ENCODE results near the gene HPCAL1.

Gene HPCAL1

GRCh38 chr2:10385933-10386773 lies 83.4 kb downstream of the HPCAL1 start:
- H2AFZ ChIP-seq (ENCODE audit: low read length): no peak overlapping the region
- no peaks in the 10 kb centered on the region for H3K9me2 ChIP-seq (replicated peaks; ENCODE audit: low read depth, low read length)
- TF ChIP-seq CTCF (conservative IDR thresholded peaks at IDR 0.05; ENCODE audit: low read length) (no peak), EZH2phosphoT487 (IDR thresholded peaks at IDR 0.05; ENCODE audit: borderline replicate concordance) (no peak)
- no peaks in the 10 kb centered on the region; the same call in 1 of the 2 replicates for H3K36me3 ChIP-seq (ENCODE audit: insufficient read depth, low read length)
- H3F3A ChIP-seq (ENCODE audit: low read depth): peaks cover 2% of the 10 kb centered on the region; the same call in 1 of the 2 replicates
- H3K9me3 ChIP-seq (ENCODE audit: insufficient read depth, low read depth, low read length): no peaks in the 10 kb centered on the region
- H3K27me3 ChIP-seq (ENCODE audit: insufficient read depth, low read length, poor library complexity, severe bottlenecking): no peaks in the 10 kb centered on the region
- peaks cover 51% of the 10 kb centered on the region for H3K4me1 ChIP-seq (ENCODE audit: insufficient read depth, low read length, poor library complexity, severe bottlenecking)
- no peak overlapping the region for H3K4me3 ChIP-seq (ENCODE audit: low read length, poor library complexity, severe bottlenecking)
- no peaks in the 10 kb centered on the region for H4K20me1 ChIP-seq (ENCODE audit: insufficient read depth, low read length, poor library complexity, severe bottlenecking)
- no peak overlapping the region for H3K4me2 ChIP-seq (ENCODE audit: low read depth, low read length, poor library complexity, severe bottlenecking)
- no peak overlapping the region for H3K9ac ChIP-seq (ENCODE audit: low read depth, low read length, poor library complexity, severe bottlenecking)
- H3K79me2 ChIP-seq (ENCODE audit: insufficient read depth, low read length): peaks cover 88% of the 10 kb centered on the region; the same call in 1 of the 2 replicates

- Histone ChIP-seq H3K27me3 (ENCODE audit: insufficient read depth, low read length, poor library complexity, severe bottlenecking) (no peaks in the 10 kb centered on the region), H2AFZ (ENCODE audit: low read length) (no peak overlapping the region), H3K9me3 (ENCODE audit: insufficient read depth, low read depth, low read length) (no peaks in the 10 kb centered on the region), H3K36me3 (ENCODE audit: insufficient read depth, low read length) (no peaks in the 10 kb centered on the region; the same call in 1 of the 2 replicates), H3K79me2 (ENCODE audit: insufficient read depth, low read length) (peaks cover 86% of the 10 kb centered on the region; the same call in 1 of the 2 replicates), H3K9ac (ENCODE audit: low read depth, low read length, poor library complexity, severe bottlenecking) (no peak overlapping the region), H3F3A (ENCODE audit: low read depth) (no peaks in the 10 kb centered on the region), H3K4me2 (ENCODE audit: low read depth, low read length, poor library complexity, severe bottlenecking) (no peak overlapping the region), H4K20me1 (ENCODE audit: insufficient read depth, low read length, poor library complexity, severe bottlenecking) (no peaks in the 10 kb centered on the region), H3K4me1 (ENCODE audit: insufficient read depth, low read length, poor library complexity, severe bottlenecking) (peaks cover 42% of the 10 kb centered on the region), H3K4me3 (ENCODE audit: low read length, poor library complexity, severe bottlenecking) (no peak overlapping the region), H3K9me2 (replicated peaks; ENCODE audit: low read depth, low read length) (no peaks in the 10 kb centered on the region)
- TF ChIP-seq EZH2phosphoT487 (IDR thresholded peaks at IDR 0.05; ENCODE audit: borderline replicate concordance) (no peak), CTCF (conservative IDR thresholded peaks at IDR 0.05; ENCODE audit: low read length) (no peak)
Observed at GRCh38 chr2:10387033-10387432, 84.3 kb downstream of the HPCAL1 start.

- no peak overlapping the region for H3K9ac ChIP-seq (ENCODE audit: low read depth, low read length, poor library complexity, severe bottlenecking)
- no peaks in the 10 kb centered on the region for H3K9me3 ChIP-seq (ENCODE audit: insufficient read depth, low read depth, low read length)
- no peaks in the 10 kb centered on the region for H3K27me3 ChIP-seq (ENCODE audit: insufficient read depth, low read length, poor library complexity, severe bottlenecking)
- H3K79me2 ChIP-seq (ENCODE audit: insufficient read depth, low read length): peaks cover 96% of the 10 kb centered on the region; the same call in 1 of the 2 replicates
- no peak overlapping the region for H2AFZ ChIP-seq (ENCODE audit: low read length)
- H4K20me1 ChIP-seq (ENCODE audit: insufficient read depth, low read length, poor library complexity, severe bottlenecking): no peaks in the 10 kb centered on the region
- H3K4me1 ChIP-seq (ENCODE audit: insufficient read depth, low read length, poor library complexity, severe bottlenecking): peaks cover 29% of the 10 kb centered on the region
- H3K36me3 ChIP-seq (ENCODE audit: insufficient read depth, low read length): no peaks in the 10 kb centered on the region; the same call in 1 of the 2 replicates
- no peak for TF ChIP-seq CTCF (conservative IDR thresholded peaks at IDR 0.05; ENCODE audit: low read length)
- H3F3A ChIP-seq (ENCODE audit: low read depth): no peaks in the 10 kb centered on the region
- H3K9me2 ChIP-seq (replicated peaks; ENCODE audit: low read depth, low read length): no peaks in the 10 kb centered on the region
- H3K4me3 ChIP-seq (ENCODE audit: low read length, poor library complexity, severe bottlenecking): no peak overlapping the region
- H3K4me2 ChIP-seq (ENCODE audit: low read depth, low read length, poor library complexity, severe bottlenecking): no peak overlapping the region
Observed at GRCh38 chr2:10388954-10389560, 86.4 kb downstream of the HPCAL1 start.

Data from Loucy (cell line).